Neural progenitor cell (in vitro differentiated cells): ENCODE results near the gene ADAMTS18.

Experiments used
- CTCF ChIP-seq: fragments of 200-600 bp; sonication (generic); IDR thresholded peaks from 2 replicates; pipeline ENCODE4 v1.5.1; 2017; ENCODE audit warnings: antibody characterized with exemption, mild to moderate bottlenecking
- EZH2 ChIP-seq: fragments of 200-600 bp; sonication (generic); IDR thresholded peaks from 2 replicates; pipeline ENCODE4 v1.6.1; 2017; ENCODE audit warnings: antibody characterized with exemption, mild to moderate bottlenecking, moderate library complexity
- EZH2phosphoT487 ChIP-seq: fragments of 200-600 bp; sonication (generic); IDR thresholded peaks from 2 replicates; pipeline ENCODE4 v1.6.1; 2017; ENCODE audit warnings: antibody characterized with exemption

GRCh38 chr16:77442078-77442477 is 7.2 kb upstream of the ADAMTS18 start:
- TF ChIP-seq CTCF (no peak), EZH2 (no peak), EZH2phosphoT487 (no peak)
